ENCODE measurements around the gene PDIK1L. TPM values are rescaled to one million over a fixed set of nuclear protein-coding genes. Genes with fewer than 3 reads are reported as not detected.
A peak's percentile ranks its signal among the peaks of the same experiment; 100 is the strongest.

The PDIK1L gene
- total and polyA plus RNA-seq, 4 experiments from 2014 or later = 5.5 to 25.0 (median 14.4) TPM

DNA sequence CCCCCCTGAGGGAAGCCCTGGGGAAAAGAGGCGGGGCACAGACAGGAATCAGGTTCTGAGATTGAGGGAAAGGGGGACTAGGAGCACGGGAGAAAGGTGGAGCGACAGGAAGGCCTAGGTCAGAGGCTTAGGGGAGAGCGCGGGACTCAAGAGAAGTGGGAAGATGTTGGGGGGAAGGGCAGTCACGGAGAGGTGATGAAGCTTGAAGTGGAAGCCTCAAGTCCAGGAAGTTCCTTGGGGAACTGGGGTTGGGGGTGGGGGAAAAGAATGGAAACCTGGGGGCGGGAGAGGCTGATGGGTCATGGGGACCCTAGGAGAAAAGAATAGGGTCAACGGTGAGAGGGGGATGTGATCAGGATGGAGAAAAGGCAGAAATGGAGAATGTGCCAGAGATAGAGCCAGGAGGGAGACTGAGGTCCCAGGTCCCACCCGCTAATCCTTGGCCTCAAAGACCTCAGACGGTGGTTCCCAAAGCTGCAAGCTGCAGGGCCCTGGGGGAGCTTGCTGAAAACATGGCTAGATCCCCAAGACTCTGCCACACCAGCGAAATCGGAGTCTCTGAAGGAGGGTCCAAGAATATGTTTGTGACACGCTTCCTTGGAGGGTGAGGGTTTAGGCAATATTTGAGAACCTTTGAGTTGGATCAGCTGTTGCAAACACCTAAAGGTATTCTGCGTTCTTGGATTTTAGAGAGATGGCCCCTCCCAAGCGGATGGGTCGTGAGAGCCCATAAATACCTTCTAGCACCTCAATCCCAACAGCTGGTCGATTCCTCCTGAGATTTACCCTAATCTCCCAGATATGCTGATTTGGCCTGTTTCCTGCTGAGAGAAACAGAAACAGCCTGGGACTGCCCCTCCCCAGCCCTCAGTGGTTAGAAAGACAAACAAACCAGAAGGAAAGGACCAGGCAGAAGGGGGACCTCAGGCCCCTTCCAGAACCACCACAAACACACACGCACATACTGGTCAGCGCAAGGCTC, 53.5 kb downstream of the PDIK1L start:
- no peaks in the 10 kb centered on the region for H3K9me3 ChIP-seq (ENCODE audit: control insufficient read depth in 1 of 2, low read length in 2 of 2)
- no peak overlapping the region for H3K27ac ChIP-seq (ENCODE audit: low read depth, low read length)
- Mint-ChIP-seq H3K27me3 (peaks cover 5 to 8% of the 10 kb centered on the region in 2 donors), H3K27ac (no peak overlapping the region), H3K4me3 (peak overlapping the region; percentile 29 to 75 (median 62)), H3K36me3 (no peaks in the 10 kb centered on the region), H3K4me1 (peaks cover 4 to 22% (median 13%) of the 10 kb centered on the region in 4 donors), H3K9me3 (no peaks in the 10 kb centered on the region)
- DNase-seq = no peak
- POLR2A ChIA-PET (ENCODE audit: partially characterized antibody) = no interaction called here
- CTCF ChIA-PET (ENCODE audit: partially characterized antibody) = interaction anchor here (0.6 to 10.3 kb wide), 7 partner anchors 9 to 129 kb away, joined by 3 to 167 read pairs (median 3); partner anchors contain the start of gene CEP85
- no peaks in the 10 kb centered on the region for H3K36me3 ChIP-seq (ENCODE audit: insufficient read depth, low read length)
- intact Hi-C loops (cut with micrococcal nuclease) = loop anchor here (1.0 to 5.0 kb wide), 5 partner anchors 20 to 227 kb away; no protein-coding TSS in a partner anchor
- H3K27me3 ChIP-seq (ENCODE audit: insufficient read depth, low read length) = peaks cover 7% of the 10 kb centered on the region
- H3K4me1 ChIP-seq (ENCODE audit: insufficient read depth, low read length) = peaks cover 22% of the 10 kb centered on the region
- H3K4me3 ChIP-seq (ENCODE audit: low read length in 2 of 2) = no peak overlapping the region

DNA sequence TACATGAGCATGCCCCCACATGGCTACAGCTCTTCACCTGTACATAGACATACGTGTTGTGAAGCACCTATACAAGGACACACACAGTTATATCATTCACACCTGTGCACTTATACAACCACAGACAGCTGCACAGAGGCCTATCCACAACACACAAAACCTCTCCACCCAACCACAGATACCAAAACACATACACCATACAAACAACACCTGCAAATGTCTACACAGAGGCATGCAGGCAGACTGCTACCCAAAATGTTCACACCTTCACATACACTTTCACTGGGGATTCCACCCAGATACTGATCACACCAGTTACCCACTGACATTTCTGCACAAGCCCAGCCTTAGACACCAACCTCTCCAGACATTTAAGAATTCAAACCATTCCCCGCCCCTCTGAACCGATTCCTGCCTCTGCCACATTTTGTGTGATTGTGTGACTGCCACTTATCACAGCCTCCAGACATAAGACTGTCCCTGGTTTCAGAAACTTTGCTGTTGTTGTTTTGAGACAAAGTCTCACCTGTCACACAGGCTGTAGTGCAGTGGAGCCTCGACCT, 55.2 kb downstream of the PDIK1L start:
- Histone ChIP-seq H3K4me1 (ENCODE audit: insufficient read depth, low read length) (peaks cover 36% of the 10 kb centered on the region), H3K36me3 (ENCODE audit: insufficient read depth, low read length) (no peaks in the 10 kb centered on the region), H3K4me3 (ENCODE audit: low read length in 2 of 2) (no peak overlapping the region), H3K27ac (ENCODE audit: low read depth, low read length) (no peak overlapping the region), H3K27me3 (ENCODE audit: insufficient read depth, low read length) (peaks cover 7% of the 10 kb centered on the region), H3K9me3 (ENCODE audit: control insufficient read depth in 1 of 2, low read length in 2 of 2) (no peaks in the 10 kb centered on the region)
- ChIA-PET CTCF (ENCODE audit: partially characterized antibody) (interaction anchor here (0.8 to 10.3 kb wide), 2 partner anchors 68 to 250 kb away, joined by 3 to 167 read pairs; partner anchors contain the start of gene CEP85), POLR2A (ENCODE audit: partially characterized antibody) (no interaction called here)
- no peak for DNase-seq
- Mint-ChIP-seq H3K27me3 (peaks cover 4 to 8% of the 10 kb centered on the region in 2 donors), H3K4me3 (peak overlapping the region in 1 of 8 donors; percentile 3), H3K9me3 (no peaks in the 10 kb centered on the region), H3K36me3 (no peaks in the 10 kb centered on the region), H3K4me1 (peaks cover 8 to 35% (median 21%) of the 10 kb centered on the region in 4 donors), H3K27ac (peak overlapping the region in 3 of 7 donors; percentile 51 to 73 (median 58))
- intact Hi-C loops (cut with micrococcal nuclease) = loop anchor here (5.0 kb wide), 2 partner anchors 156 to 226 kb away; no protein-coding TSS in a partner anchor

DNA sequence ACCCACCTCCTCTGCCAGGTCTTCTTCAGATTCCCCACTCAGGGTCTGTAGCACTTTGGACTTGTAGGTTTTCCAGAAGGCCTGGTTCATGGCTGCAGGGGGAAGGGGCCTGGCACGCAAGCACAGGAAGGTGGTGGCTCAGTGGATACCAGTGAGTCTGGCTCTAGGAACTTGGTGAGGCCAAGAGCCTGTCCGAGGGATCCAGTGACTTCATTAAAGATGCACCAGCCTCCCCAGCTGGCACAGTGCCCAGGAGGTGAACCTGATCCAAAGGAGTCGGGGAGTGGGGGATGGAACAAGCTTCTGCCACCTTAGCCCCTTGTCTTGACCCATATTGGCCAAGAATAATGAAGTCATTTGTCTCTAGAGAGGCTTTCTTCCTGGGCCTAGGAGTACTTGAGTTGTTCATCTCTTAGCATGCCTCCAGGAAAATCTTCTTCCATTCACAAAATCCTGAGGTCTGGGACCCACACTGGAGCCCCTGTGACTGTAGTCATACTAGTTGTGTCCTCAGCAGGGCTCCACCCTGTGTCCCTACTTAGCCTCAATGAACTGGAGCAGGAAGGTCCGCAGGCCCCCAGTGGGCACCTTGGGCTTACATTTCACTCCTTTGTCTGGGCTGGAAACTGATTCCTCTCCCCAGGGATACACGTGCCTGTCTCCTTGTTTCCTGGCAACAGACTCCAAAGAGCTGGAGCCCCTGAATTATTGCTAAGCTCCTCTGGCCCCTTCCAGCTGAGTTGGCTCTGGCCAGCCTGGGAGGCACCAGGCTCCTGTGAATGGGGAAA, 57.0 kb downstream of the PDIK1L start, which contains the start of gene C1orf232:
C1orf232 (minus strand) TSS at position 554 of the 788 bp plus-strand sequence; CDS start at position 90, 464 bp downstream.
- no peaks in the 10 kb centered on the region for H3K36me3 Mint-ChIP-seq
- Histone ChIP-seq H3K4me3 (ENCODE audit: low read length in 2 of 2) (peak within 1 kb of the TSS; percentile 52 to 90), H3K36me3 (ENCODE audit: insufficient read depth, low read length) (no peaks in the 10 kb centered on the region), H3K9me3 (ENCODE audit: control insufficient read depth in 1 of 2, low read length in 2 of 2) (no peaks in the 10 kb centered on the region), H3K27ac (ENCODE audit: low read depth, low read length) (peak within 1 kb of the TSS; percentile 85), H3K4me1 (ENCODE audit: insufficient read depth, low read length) (peaks cover 29% of the 10 kb centered on the region), H3K27me3 (ENCODE audit: insufficient read depth, low read length) (no peaks in the 10 kb centered on the region)
- peaks cover 0 to 2% of the 10 kb centered on the region in 2 donors for H3K27me3 Mint-ChIP-seq
- H3K4me3 Mint-ChIP-seq = peak within 1 kb of the TSS; percentile 83 to 91 (median 88)
- intact Hi-C loops (cut with micrococcal nuclease) = loop anchor here (1.0 to 5.0 kb wide), 3 partner anchors 66 to 224 kb away; partner anchors contain the start of gene CEP85
- peaks cover 5 to 28% (median 17%) of the 10 kb centered on the region in 4 donors for H3K4me1 Mint-ChIP-seq
- H3K9me3 Mint-ChIP-seq = no peaks in the 10 kb centered on the region
- no peak for DNase-seq
- H3K27ac Mint-ChIP-seq = peak within 1 kb of the TSS; percentile 71 to 94 (median 93)
- ChIA-PET CTCF (ENCODE audit: partially characterized antibody) (interaction anchor here (0.6 to 10.3 kb wide), 9 partner anchors 10 to 249 kb away, joined by 3 to 167 read pairs (median 7); partner anchors contain the start of gene CEP85), POLR2A (ENCODE audit: partially characterized antibody) (interaction anchor here (4.2 kb wide), 1 partner anchor 66 kb away, joined by 40 read pairs; the partner anchor contains the start of gene CEP85)

DNA sequence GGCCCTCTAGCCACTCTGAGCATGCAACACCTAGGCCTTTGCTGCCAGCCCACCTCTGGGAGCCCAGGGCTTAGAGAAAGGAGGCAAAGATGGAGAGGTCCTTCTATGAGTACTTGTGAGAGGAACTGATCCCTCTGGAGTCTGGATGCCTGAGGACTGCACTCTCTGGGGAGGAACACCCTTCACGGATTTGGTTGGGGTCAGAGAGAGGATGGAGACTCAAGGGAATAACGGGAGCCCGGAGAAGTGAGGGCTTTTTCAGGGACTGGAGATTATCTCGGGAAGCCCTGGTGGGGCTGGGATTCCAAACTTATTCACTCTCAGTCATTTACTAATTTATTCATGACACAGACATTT, 57.6 kb downstream of the PDIK1L start:
- H3K27ac Mint-ChIP-seq = peak overlapping the region in 6 of 7 donors; percentile 25 to 91 (median 76)
- H3K4me3 ChIP-seq (ENCODE audit: low read length in 2 of 2) = peak overlapping the region in 1 of 2 donors; percentile 90

DNA sequence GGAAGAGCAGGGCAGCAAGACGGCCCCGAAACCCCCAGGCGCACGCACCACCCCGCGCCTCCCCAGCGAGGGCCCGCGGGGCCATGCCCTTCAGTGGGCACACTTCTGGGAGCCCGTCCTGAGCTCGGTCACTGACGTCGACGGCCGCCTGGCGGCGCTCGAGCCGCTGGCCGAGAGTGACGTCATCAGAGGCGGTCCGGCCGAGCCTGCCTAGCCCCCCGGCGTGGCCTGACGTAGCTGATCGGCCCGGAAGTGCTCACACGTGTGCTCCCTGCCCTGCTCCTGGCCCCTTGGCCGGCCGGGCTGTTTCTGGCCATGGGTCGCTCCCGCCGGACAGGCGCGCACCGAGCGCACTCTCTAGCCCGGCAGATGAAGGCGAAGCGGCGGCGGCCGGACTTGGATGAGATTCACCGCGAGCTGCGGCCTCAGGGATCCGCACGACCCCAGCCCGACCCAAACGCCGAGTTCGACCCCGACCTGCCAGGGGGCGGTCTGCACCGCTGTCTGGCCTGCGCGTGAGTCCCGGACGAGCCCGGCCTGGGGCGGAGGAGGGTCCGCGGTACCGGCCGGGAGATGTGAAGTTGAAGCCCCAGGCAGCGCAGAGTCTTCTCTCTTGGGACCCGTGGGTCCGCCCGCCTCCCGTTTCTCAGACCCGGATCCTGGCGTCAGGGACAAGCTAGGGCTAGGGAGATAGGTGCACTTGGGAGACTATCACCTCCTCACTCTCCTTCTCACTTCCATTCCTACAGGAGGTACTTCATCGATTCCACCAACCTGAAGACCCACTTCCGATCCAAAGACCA, 58.2 kb downstream of the PDIK1L start, which contains the start of gene ZNF593:
ZNF593 (plus strand) TSS at position 240 of the 803 bp plus-strand sequence; CDS start at position 316, 76 bp downstream.
- peak within 1 kb of the TSS; percentile 71 to 94 (median 93) for H3K27ac Mint-ChIP-seq
- no peaks in the 10 kb centered on the region for H3K36me3 Mint-ChIP-seq
- Histone ChIP-seq H3K9me3 (ENCODE audit: control insufficient read depth in 1 of 2, low read length in 2 of 2) (no peaks in the 10 kb centered on the region), H3K27ac (ENCODE audit: low read depth, low read length) (peak within 1 kb of the TSS; percentile 85), H3K27me3 (ENCODE audit: insufficient read depth, low read length) (no peaks in the 10 kb centered on the region), H3K4me1 (ENCODE audit: insufficient read depth, low read length) (peaks cover 20% of the 10 kb centered on the region), H3K36me3 (ENCODE audit: insufficient read depth, low read length) (no peaks in the 10 kb centered on the region), H3K4me3 (ENCODE audit: low read length in 2 of 2) (peak within 1 kb of the TSS; percentile 52 to 90)
- peaks cover 4 to 25% (median 16%) of the 10 kb centered on the region in 4 donors for H3K4me1 Mint-ChIP-seq
- CTCF ChIA-PET (ENCODE audit: partially characterized antibody) = interaction anchor here (0.6 to 10.3 kb wide), 50 partner anchors 9 to 428 kb away, joined by 3 to 167 read pairs (median 4); partner anchors contain the start of genes CEP85 and DHDDS
- POLR2A ChIA-PET (ENCODE audit: partially characterized antibody) = interaction anchor here (0.6 to 4.2 kb wide), 11 partner anchors 15 to 262 kb away, joined by 3 to 40 read pairs (median 4); partner anchors contain the start of genes CEP85, DHDDS and PAFAH2
- intact Hi-C loops (cut with micrococcal nuclease) = loop anchor here (1.0 to 5.0 kb wide), 3 partner anchors 64 to 222 kb away; partner anchors contain the start of gene CEP85
- peak within 1 kb of the TSS; percentile 83 to 91 (median 88) for H3K4me3 Mint-ChIP-seq
- H3K27me3 Mint-ChIP-seq = no peaks in the 10 kb centered on the region
- H3K9me3 Mint-ChIP-seq = no peaks in the 10 kb centered on the region
- DNase-seq = peak; percentile 74 to 81 (median 77)

More for the DNA sequence above, 57.6 kb downstream of the PDIK1L start:
- peak overlapping the region; percentile 85 for H3K27ac ChIP-seq (ENCODE audit: low read depth, low read length)
- intact Hi-C loops (cut with micrococcal nuclease) = loop anchor here (1.0 to 5.0 kb wide), 3 partner anchors 65 to 223 kb away; partner anchors contain the start of gene CEP85
- no peak for DNase-seq
- no peaks in the 10 kb centered on the region for H3K36me3 ChIP-seq (ENCODE audit: insufficient read depth, low read length)
- H3K36me3 Mint-ChIP-seq = no peaks in the 10 kb centered on the region
- no peaks in the 10 kb centered on the region for H3K9me3 ChIP-seq (ENCODE audit: control insufficient read depth in 1 of 2, low read length in 2 of 2)
- POLR2A ChIA-PET (ENCODE audit: partially characterized antibody) = interaction anchor here (0.6 to 4.2 kb wide), 10 partner anchors 14 to 263 kb away, joined by 3 to 40 read pairs (median 4); partner anchors contain the start of genes CEP85, DHDDS and PAFAH2
- H3K4me1 Mint-ChIP-seq = peaks cover 4 to 25% (median 16%) of the 10 kb centered on the region in 4 donors
- CTCF ChIA-PET (ENCODE audit: partially characterized antibody) = interaction anchor here (0.6 to 10.3 kb wide), 36 partner anchors 9 to 301 kb away, joined by 3 to 167 read pairs (median 4); partner anchors contain the start of gene CEP85
- H3K4me3 Mint-ChIP-seq = peak overlapping the region; percentile 83 to 91 (median 88)
- no peaks in the 10 kb centered on the region for H3K9me3 Mint-ChIP-seq
- H3K4me1 ChIP-seq (ENCODE audit: insufficient read depth, low read length) = peaks cover 23% of the 10 kb centered on the region
- H3K27me3 ChIP-seq (ENCODE audit: insufficient read depth, low read length) = no peaks in the 10 kb centered on the region
- no peaks in the 10 kb centered on the region for H3K27me3 Mint-ChIP-seq
